Hepatocyte (in vitro differentiated cells): ENCODE measurements around the gene GRK2. TPM values are rescaled to one million over a fixed set of nuclear protein-coding genes. Genes with fewer than 3 reads are reported as not detected.

Source experiments
- DNase-seq: peaks from one replicate; pipeline ENCODE4 v3.0.0-alpha.2; 2016; ENCODE audit warnings: low spot score
- H2AFZ ChIP-seq: fragments of 200-600 bp; sonication (generic); 2 replicates; pipeline ENCODE4 v1.6.0; 2016; ENCODE audit warnings: antibody characterized with exemption, mild to moderate bottlenecking
- H3K27ac ChIP-seq: fragments of 200-600 bp; sonication (generic); 2 replicates; pipeline ENCODE4 v1.5.1; 2016; ENCODE audit warnings: mild to moderate bottlenecking
- H3K27me3 ChIP-seq: fragments of 200-600 bp; sonication (generic); 2 replicates; pipeline ENCODE4 v1.6.1; 2016
- H3K36me3 ChIP-seq: fragments of 200-600 bp; sonication (generic); replicated peaks from 2 replicates; pipeline ENCODE4 v1.5.1; 2016; ENCODE audit warnings: low read depth; ENCODE audit not compliant: insufficient read depth
- H3K4me1 ChIP-seq: fragments of 200-600 bp; sonication (generic); 2 replicates; pipeline ENCODE4 v1.5.1; 2016; ENCODE audit warnings: mild to moderate bottlenecking, moderate library complexity; ENCODE audit not compliant: insufficient read depth
- H3K4me2 ChIP-seq: fragments of 200-600 bp; sonication (generic); 2 replicates; pipeline ENCODE4 v1.6.0; 2016
- H3K4me3 ChIP-seq: fragments of 200-600 bp; sonication (generic); 2 replicates; pipeline ENCODE4 v1.5.1; 2016; ENCODE audit warnings: mild to moderate bottlenecking
- H3K79me2 ChIP-seq: fragments of 200-600 bp; sonication (generic); 2 replicates; pipeline ENCODE4 v1.6.0; 2017; ENCODE audit warnings: mild to moderate bottlenecking
- H3K9me2 ChIP-seq: fragments of 200-600 bp; sonication (generic); replicated peaks from 2 replicates; pipeline ENCODE4 v1.6.0; 2017; ENCODE audit warnings: mild to moderate bottlenecking; ENCODE audit not compliant: insufficient read depth
- H3K9me3 ChIP-seq: fragments of 200-600 bp; sonication (generic); 2 replicates; pipeline ENCODE4 v1.5.1; 2016; ENCODE audit warnings: low read depth, mild to moderate bottlenecking
- H4K20me1 ChIP-seq: fragments of 200-600 bp; sonication (generic); 2 replicates; pipeline ENCODE4 v1.6.0; 2016; ENCODE audit warnings: mild to moderate bottlenecking; ENCODE audit not compliant: insufficient read depth, poor library complexity, severe bottlenecking
- EZH2 ChIP-seq: fragments of 200-600 bp; sonication (generic); IDR thresholded peaks from 2 replicates; pipeline ENCODE4 v1.6.1; 2016; ENCODE audit warnings: antibody characterized with exemption, mild to moderate bottlenecking, borderline replicate concordance
- EZH2phosphoT487 ChIP-seq: fragments of 200-600 bp; sonication (generic); IDR thresholded peaks from one replicate; pipeline ENCODE4 v1.6.1; 2018; ENCODE audit warnings: antibody characterized with exemption, mild to moderate bottlenecking, low read depth, moderate library complexity; ENCODE audit not compliant: unreplicated experiment, severe bottlenecking
- WGBS: methylation state at CpG from one replicate; pipeline ENCODE4 v1.1.6; 2016; ENCODE audit warnings: low lambda C conversion rate; ENCODE audit errors: missing lambda C conversion rate; 5-methylcytosine and 5-hydroxymethylcytosine counted together
- polyA plus RNA-seq: library from polyadenylated mRNA; unstranded; fragments of >200 nt; fragmentation: Nextera tagmentation; extraction: Ambion mirVana; gene quantifications from 2 replicates; pipeline ENCODE4 v1.2.1, GENCODE V29; 2016
- total RNA-seq: library from RNA; depleted of rRNA; stranded (reverse); fragments of >200 nt; gene quantifications from 2 replicates; pipeline ENCODE4 v1.2.3, GENCODE V29; 2014
- TF ChIP-seq, protein P1 (sequence below): fragments of 200-600 bp; sonication (generic); IDR thresholded peaks from 2 replicates; pipeline ENCODE4 v1.5.1; 2016; ENCODE audit warnings: antibody characterized with exemption, mild to moderate bottlenecking; ENCODE audit not compliant: poor library complexity

Gene GRK2
- total and polyA plus RNA-seq, 2 experiments from 2014 or later: 41.4 to 59.6 TPM

DNA sequence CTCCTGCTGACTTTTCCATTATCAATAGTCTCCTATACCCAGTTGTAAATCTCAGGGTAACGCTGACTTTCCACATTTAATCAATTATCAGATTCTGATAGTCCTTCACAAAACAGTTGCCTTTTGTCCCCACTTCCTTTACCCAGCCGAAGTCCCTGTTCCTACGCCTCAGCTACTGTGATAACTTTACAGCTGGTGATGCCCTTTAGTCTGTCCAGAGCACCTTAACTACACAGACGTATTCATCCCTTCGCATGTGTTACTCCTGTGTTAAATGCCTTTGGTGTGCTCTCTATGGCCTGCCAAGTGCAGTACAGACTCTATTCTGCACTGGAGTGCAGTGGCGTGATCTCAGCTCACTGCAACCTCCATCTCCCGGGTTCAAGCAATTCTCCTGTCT lies 57.3 kb downstream of the GRK2 start:
- Histone ChIP-seq H3K9me2 (no peaks in the 10 kb centered on the region), H3K27me3 (no peaks in the 10 kb centered on the region), H3K36me3 (no peaks in the 10 kb centered on the region), H3K9me3 (no peaks in the 10 kb centered on the region), H3K4me1 (no peaks in the 10 kb centered on the region), H2AFZ (no peak overlapping the region), H3K27ac (no peak overlapping the region), H4K20me1 (no peaks in the 10 kb centered on the region), H3K4me2 (no peak overlapping the region), H3K4me3 (no peak overlapping the region), H3K79me2 (peaks cover 15% of the 10 kb centered on the region)
- WGBS: 89% methylated on average over 7 of the region's 7 CpGs
- no peak for TF ChIP-seq EZH2phosphoT487
- TF ChIP-seq EZH2: no peak
- TF ChIP-seq, protein P1, sequence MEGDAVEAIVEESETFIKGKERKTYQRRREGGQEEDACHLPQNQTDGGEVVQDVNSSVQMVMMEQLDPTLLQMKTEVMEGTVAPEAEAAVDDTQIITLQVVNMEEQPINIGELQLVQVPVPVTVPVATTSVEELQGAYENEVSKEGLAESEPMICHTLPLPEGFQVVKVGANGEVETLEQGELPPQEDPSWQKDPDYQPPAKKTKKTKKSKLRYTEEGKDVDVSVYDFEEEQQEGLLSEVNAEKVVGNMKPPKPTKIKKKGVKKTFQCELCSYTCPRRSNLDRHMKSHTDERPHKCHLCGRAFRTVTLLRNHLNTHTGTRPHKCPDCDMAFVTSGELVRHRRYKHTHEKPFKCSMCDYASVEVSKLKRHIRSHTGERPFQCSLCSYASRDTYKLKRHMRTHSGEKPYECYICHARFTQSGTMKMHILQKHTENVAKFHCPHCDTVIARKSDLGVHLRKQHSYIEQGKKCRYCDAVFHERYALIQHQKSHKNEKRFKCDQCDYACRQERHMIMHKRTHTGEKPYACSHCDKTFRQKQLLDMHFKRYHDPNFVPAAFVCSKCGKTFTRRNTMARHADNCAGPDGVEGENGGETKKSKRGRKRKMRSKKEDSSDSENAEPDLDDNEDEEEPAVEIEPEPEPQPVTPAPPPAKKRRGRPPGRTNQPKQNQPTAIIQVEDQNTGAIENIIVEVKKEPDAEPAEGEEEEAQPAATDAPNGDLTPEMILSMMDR: no peak
- DNase-seq: no peak

DNA sequence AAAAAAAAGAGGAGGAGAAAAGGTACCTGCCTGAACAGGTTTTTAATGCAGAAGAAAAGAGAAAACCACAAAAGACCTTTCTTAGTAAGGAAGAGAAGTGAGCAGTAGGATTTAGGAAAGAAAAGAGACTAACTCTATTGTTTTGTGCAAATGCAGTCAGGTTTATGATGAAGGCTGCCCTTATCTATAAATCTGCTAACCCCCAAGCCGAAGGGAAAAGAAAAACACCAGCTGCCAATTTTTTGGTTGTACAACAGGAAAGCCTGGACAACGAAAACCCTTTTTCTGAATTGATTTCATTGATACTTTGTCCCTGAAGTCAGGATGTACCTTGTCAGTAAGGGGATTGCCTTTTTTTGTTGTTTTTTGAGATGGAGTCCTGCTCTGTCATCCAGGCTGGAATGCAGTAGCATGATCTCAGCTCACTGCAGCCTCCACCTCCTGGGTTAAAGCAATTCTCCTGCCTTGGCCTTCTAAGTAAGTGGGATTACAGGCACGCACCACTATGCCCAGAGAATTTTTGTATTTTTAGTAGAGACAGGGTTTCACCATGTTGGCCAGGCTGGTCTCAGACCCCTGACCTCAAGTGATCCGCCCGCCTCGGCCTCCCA lies 65.9 kb downstream of the GRK2 start:
- DNase-seq: no peak
- Histone ChIP-seq H3K36me3 (no peaks in the 10 kb centered on the region), H3K9me3 (no peaks in the 10 kb centered on the region), H3K4me3 (no peak overlapping the region), H3K79me2 (no peaks in the 10 kb centered on the region), H3K27ac (no peak overlapping the region), H2AFZ (no peak overlapping the region), H3K9me2 (no peaks in the 10 kb centered on the region), H4K20me1 (no peaks in the 10 kb centered on the region), H3K4me2 (no peak overlapping the region), H3K4me1 (no peaks in the 10 kb centered on the region), H3K27me3 (no peaks in the 10 kb centered on the region)
- 82% methylated on average over 6 of the region's 6 CpGs for WGBS
- TF ChIP-seq, protein P1: no peak
- no peak for TF ChIP-seq EZH2
- TF ChIP-seq EZH2phosphoT487: no peak

Other genes with a start within 250 kb of the GRK2 start
- 0.08 and 0.27 TPM in 2 replicates for gene SYT12, start 243.3 kb upstream of the GRK2 start, total RNA-seq
- gene SYT12, start 243.3 kb upstream of the GRK2 start, polyA plus RNA-seq: 0.50 and 1.8 TPM in 2 replicates
- 43.3 and 47.0 TPM in 2 replicates for gene RHOD, start 209.6 kb upstream of the GRK2 start, total RNA-seq
- gene RHOD, start 209.6 kb upstream of the GRK2 start, polyA plus RNA-seq: 55.5 and 77.6 TPM in 2 replicates
- 41.3 and 51.2 TPM in 2 replicates for gene KDM2A, start 147.2 kb upstream of the GRK2 start, total RNA-seq
- 18.7 and 19.7 TPM in 2 replicates for gene KDM2A, start 147.2 kb upstream of the GRK2 start, polyA plus RNA-seq
- gene ANKRD13D, start 22.8 kb downstream of the GRK2 start, total RNA-seq: 22.1 and 25.3 TPM in 2 replicates
- 43.9 and 49.5 TPM in 2 replicates for gene ANKRD13D, start 22.8 kb downstream of the GRK2 start, polyA plus RNA-seq
- 27.7 and 29.7 TPM in 2 replicates for gene SSH3, start 37.1 kb downstream of the GRK2 start, total RNA-seq
- 49.5 and 66.4 TPM in 2 replicates for gene SSH3, start 37.1 kb downstream of the GRK2 start, polyA plus RNA-seq
- 69.8 and 74.4 TPM in 2 replicates for gene POLD4, start 87.1 kb downstream of the GRK2 start, total RNA-seq
- 97.4 and 117 TPM in 2 replicates for gene POLD4, start 87.1 kb downstream of the GRK2 start, polyA plus RNA-seq
- gene CLCF1, start 107.1 kb downstream of the GRK2 start, total RNA-seq: 5.5 and 13.2 TPM in 2 replicates
- gene CLCF1, start 107.1 kb downstream of the GRK2 start, polyA plus RNA-seq: 6.5 and 9.4 TPM in 2 replicates
- 17.3 and 24.0 TPM in 2 replicates for gene RAD9A, start 125.5 kb downstream of the GRK2 start, total RNA-seq
- gene RAD9A, start 125.5 kb downstream of the GRK2 start, polyA plus RNA-seq: 20.2 and 25.0 TPM in 2 replicates
- 146 and 152 TPM in 2 replicates for gene PPP1CA, start 135.4 kb downstream of the GRK2 start, total RNA-seq
- 242 TPM in 2 replicates for gene PPP1CA, start 135.4 kb downstream of the GRK2 start, polyA plus RNA-seq
- 0.16 TPM in 1 of 2 replicates, not detected in the other for gene TBC1D10C, start 137.6 kb downstream of the GRK2 start, total RNA-seq
- gene TBC1D10C, start 137.6 kb downstream of the GRK2 start, polyA plus RNA-seq: 0.07 and 0.26 TPM in 2 replicates
- 0.92 and 2.4 TPM in 2 replicates for gene CARNS1, start 149.2 kb downstream of the GRK2 start, total RNA-seq
- 7.7 and 11.5 TPM in 2 replicates for gene CARNS1, start 149.2 kb downstream of the GRK2 start, polyA plus RNA-seq
- gene RPS6KB2, start 162.0 kb downstream of the GRK2 start, total RNA-seq: 59.9 and 65.0 TPM in 2 replicates
- 105 and 107 TPM in 2 replicates for gene RPS6KB2, start 162.0 kb downstream of the GRK2 start, polyA plus RNA-seq
- 2.5 and 3.4 TPM in 2 replicates for gene PTPRCAP, start 171.2 kb downstream of the GRK2 start, total RNA-seq
- gene PTPRCAP, start 171.2 kb downstream of the GRK2 start, polyA plus RNA-seq: 1.0 and 1.3 TPM in 2 replicates
- 104 and 118 TPM in 2 replicates for gene CORO1B, start 177.0 kb downstream of the GRK2 start, total RNA-seq
- 150 and 152 TPM in 2 replicates for gene CORO1B, start 177.0 kb downstream of the GRK2 start, polyA plus RNA-seq
- not detected in 2 replicates for gene GPR152, start 186.3 kb downstream of the GRK2 start, total RNA-seq
- gene GPR152, start 186.3 kb downstream of the GRK2 start, polyA plus RNA-seq: not detected in 2 replicates
- gene CABP4, start 188.9 kb downstream of the GRK2 start, total RNA-seq: not detected in 2 replicates
- gene CABP4, start 188.9 kb downstream of the GRK2 start, polyA plus RNA-seq: not detected in 2 replicates
- gene TMEM134, start 202.8 kb downstream of the GRK2 start, total RNA-seq: 40.9 and 43.2 TPM in 2 replicates
- 93.7 and 107 TPM in 2 replicates for gene TMEM134, start 202.8 kb downstream of the GRK2 start, polyA plus RNA-seq
- 35.3 and 50.7 TPM in 2 replicates for gene AIP, start 216.6 kb downstream of the GRK2 start, total RNA-seq
- gene AIP, start 216.6 kb downstream of the GRK2 start, polyA plus RNA-seq: 44.0 and 45.2 TPM in 2 replicates
- gene PITPNM1, start 238.9 kb downstream of the GRK2 start, total RNA-seq: 26.3 and 28.1 TPM in 2 replicates
- 32.4 and 39.8 TPM in 2 replicates for gene PITPNM1, start 238.9 kb downstream of the GRK2 start, polyA plus RNA-seq
- gene CDK2AP2, start 241.7 kb downstream of the GRK2 start, total RNA-seq: 47.3 and 54.3 TPM in 2 replicates
- 174 and 177 TPM in 2 replicates for gene CDK2AP2, start 241.7 kb downstream of the GRK2 start, polyA plus RNA-seq